Loucy (cell line): ENCODE results near the gene SOX14.

Source experiments
- H2AFZ ChIP-seq: fragments of 200-600 bp; sonication (generic); 2 replicates; pipeline ENCODE4 v1.6.0; 2016; ENCODE audit warnings: antibody characterized with exemption, mild to moderate bottlenecking, low read length, moderate library complexity
- H3F3A ChIP-seq: fragments of 200-600 bp; 2 replicates; pipeline ENCODE4 v1.6.0; 2016; ENCODE audit warnings: antibody characterized with exemption, low read depth, mild to moderate bottlenecking
- H3K27me3 ChIP-seq: fragments of 200-600 bp; sonication (generic); 2 replicates; pipeline ENCODE4 v1.6.1; 2014; ENCODE audit warnings: low read length, mild to moderate bottlenecking; ENCODE audit not compliant: insufficient read depth, poor library complexity, severe bottlenecking
- H3K36me3 ChIP-seq: fragments of 200-600 bp; sonication (generic); 2 replicates; pipeline ENCODE4 v1.6.1; 2016; ENCODE audit warnings: low read length; ENCODE audit not compliant: insufficient read depth
- H3K4me1 ChIP-seq: fragments of 200-600 bp; sonication (generic); 2 replicates; pipeline ENCODE4 v1.5.1; 2014; ENCODE audit warnings: low read length, mild to moderate bottlenecking; ENCODE audit not compliant: insufficient read depth, poor library complexity, severe bottlenecking
- H3K4me2 ChIP-seq: fragments of 200-600 bp; sonication (generic); 2 replicates; pipeline ENCODE4 v1.6.0; 2014; ENCODE audit warnings: antibody characterized with exemption, low read length, low read depth, mild to moderate bottlenecking; ENCODE audit not compliant: poor library complexity, severe bottlenecking
- H3K4me3 ChIP-seq: fragments of 200-600 bp; sonication (generic); 2 replicates; pipeline ENCODE4 v1.5.1; 2014; ENCODE audit warnings: low read length, mild to moderate bottlenecking, mixed read lengths; ENCODE audit not compliant: poor library complexity, severe bottlenecking
- H3K79me2 ChIP-seq: fragments of 200-600 bp; sonication (generic); 2 replicates; pipeline ENCODE4 v1.6.1; 2014; ENCODE audit warnings: low read length; ENCODE audit not compliant: insufficient read depth
- H3K9ac ChIP-seq: fragments of 200-600 bp; sonication (generic); 2 replicates; pipeline ENCODE4 v1.6.0; 2014; ENCODE audit warnings: mild to moderate bottlenecking, low read depth, low read length, moderate library complexity; ENCODE audit not compliant: poor library complexity, severe bottlenecking
- H3K9me2 ChIP-seq: fragments of 200-600 bp; sonication (generic); replicated peaks from 2 replicates; pipeline ENCODE4 v1.6.1; 2016; ENCODE audit warnings: low read depth, low read length, mixed read lengths
- H3K9me3 ChIP-seq: fragments of 200-600 bp; sonication (generic); 2 replicates; pipeline ENCODE4 v1.6.1; 2014; ENCODE audit warnings: mild to moderate bottlenecking, antibody characterized with exemption, low read length, low read depth; ENCODE audit not compliant: insufficient read depth
- H4K20me1 ChIP-seq: fragments of 200-600 bp; sonication (generic); 2 replicates; pipeline ENCODE4 v1.6.0; 2014; ENCODE audit warnings: antibody characterized with exemption, low read length, mild to moderate bottlenecking; ENCODE audit not compliant: insufficient read depth, poor library complexity, severe bottlenecking
- CTCF ChIP-seq: fragments of 200-600 bp; sonication (generic); conservative IDR thresholded peaks from 2 replicates; pipeline ENCODE4 v1.5.1; 2014; ENCODE audit warnings: mild to moderate bottlenecking, antibody characterized with exemption, low read length
- EZH2phosphoT487 ChIP-seq: fragments of 200-600 bp; IDR thresholded peaks from 2 replicates; pipeline ENCODE4 v1.6.1; 2018; ENCODE audit warnings: antibody characterized with exemption, mild to moderate bottlenecking, moderate library complexity, borderline replicate concordance

The SOX14 gene

GRCh38 chr3:137807998-137808397 lies 43.9 kb downstream of the SOX14 start:
- Histone ChIP-seq H3K9ac (no peak overlapping the region), H3F3A (no peaks in the 10 kb centered on the region), H3K79me2 (no peaks in the 10 kb centered on the region), H3K4me1 (no peaks in the 10 kb centered on the region), H4K20me1 (no peaks in the 10 kb centered on the region), H3K4me3 (no peak overlapping the region), H3K27me3 (no peaks in the 10 kb centered on the region), H3K9me2 (no peaks in the 10 kb centered on the region), H3K4me2 (no peak overlapping the region), H3K36me3 (no peaks in the 10 kb centered on the region), H3K9me3 (no peaks in the 10 kb centered on the region), H2AFZ (no peak overlapping the region)
- no peak for TF ChIP-seq CTCF
- TF ChIP-seq EZH2phosphoT487, result no peak

GRCh38 chr3:137809509-137809908 lies 45.4 kb downstream of the SOX14 start:
- H3K9ac ChIP-seq, result no peak overlapping the region

GRCh38 chr3:137812023-137812422 lies 47.9 kb downstream of the SOX14 start:
- H3K9me2 ChIP-seq, result no peaks in the 10 kb centered on the region
- no peak overlapping the region for H3K4me2 ChIP-seq
- no peaks in the 10 kb centered on the region for H4K20me1 ChIP-seq
- H3K4me1 ChIP-seq, result no peaks in the 10 kb centered on the region
- no peaks in the 10 kb centered on the region for H3F3A ChIP-seq
- H3K9ac ChIP-seq, result no peak overlapping the region
- H3K27me3 ChIP-seq, result no peaks in the 10 kb centered on the region
- TF ChIP-seq CTCF, result no peak
- no peak for TF ChIP-seq EZH2phosphoT487
- no peaks in the 10 kb centered on the region for H3K79me2 ChIP-seq
- no peaks in the 10 kb centered on the region for H3K9me3 ChIP-seq
- H3K4me3 ChIP-seq, result no peak overlapping the region
- H3K36me3 ChIP-seq, result no peaks in the 10 kb centered on the region
- no peak overlapping the region for H2AFZ ChIP-seq

More at GRCh38 chr3:137809509-137809908, 45.4 kb downstream of the SOX14 start:
- no peaks in the 10 kb centered on the region for H4K20me1 ChIP-seq
- H3K4me3 ChIP-seq, result no peak overlapping the region
- no peak overlapping the region for H2AFZ ChIP-seq
- TF ChIP-seq EZH2phosphoT487, result no peak
- TF ChIP-seq CTCF, result no peak
- no peaks in the 10 kb centered on the region for H3K4me1 ChIP-seq
- no peaks in the 10 kb centered on the region for H3K27me3 ChIP-seq
- no peaks in the 10 kb centered on the region for H3F3A ChIP-seq
- no peaks in the 10 kb centered on the region for H3K79me2 ChIP-seq
- no peaks in the 10 kb centered on the region for H3K9me2 ChIP-seq
- no peaks in the 10 kb centered on the region for H3K36me3 ChIP-seq
- H3K9me3 ChIP-seq, result no peaks in the 10 kb centered on the region
- H3K4me2 ChIP-seq, result no peak overlapping the region
